ENCODE data around the gene TMEM240.
"Not testable (repeated sequence)": the region's sequence is repeated elsewhere in the genome, so short reads cannot be mapped to it uniquely, and the experiment has no call there.

Gene TMEM240

GRCh38 chr1:1541956-1542765 is 1.7 kb upstream of the TMEM240 start:
- DNase-seq (ENCODE audit: extremely low read depth in 1 of 2, low read depth in 1 of 2): no peak

GRCh38 chr1:1540818-1541628 is 599 bp upstream of the TMEM240 start:
- DNase-seq (ENCODE audit: extremely low read depth in 1 of 2, low read depth in 1 of 2): no peak

GRCh38 chr1:1539310-1540089 is 924 bp downstream of the TMEM240 start:
- DNase-seq (ENCODE audit: extremely low read depth in 1 of 2, low read depth in 1 of 2): no peak

- no peak for DNase-seq (ENCODE audit: extremely low read depth in 1 of 2, low read depth in 1 of 2)
Measured at GRCh38 chr1:1538989-1539309, 1.5 kb downstream of the TMEM240 start.

- DNase-seq (ENCODE audit: extremely low read depth in 1 of 2, low read depth in 1 of 2): no peak
Measured at GRCh38 chr1:1538334-1538733, 2.1 kb downstream of the TMEM240 start.

- no peak for DNase-seq (ENCODE audit: extremely low read depth in 1 of 2, low read depth in 1 of 2)
Measured at GRCh38 chr1:1537626-1538250, 2.7 kb downstream of the TMEM240 start.

GRCh38 chr1:1536938-1537546 is 3.4 kb downstream of the TMEM240 start:
- no peak for DNase-seq (ENCODE audit: extremely low read depth in 1 of 2, low read depth in 1 of 2)

- DNase-seq (ENCODE audit: extremely low read depth in 1 of 2, low read depth in 1 of 2): no peak
Measured at GRCh38 chr1:1536019-1536937, 4.1 kb downstream of the TMEM240 start.

- no peak for DNase-seq (ENCODE audit: extremely low read depth in 1 of 2, low read depth in 1 of 2)
Measured at GRCh38 chr1:1535201-1536018, 5.0 kb downstream of the TMEM240 start.

- DNase-seq (ENCODE audit: extremely low read depth in 1 of 2, low read depth in 1 of 2): no peak
Measured at GRCh38 chr1:1534401-1535154, 5.8 kb downstream of the TMEM240 start.

GRCh38 chr1:1533894-1534291 is 6.5 kb downstream of the TMEM240 start:
- DNase-seq (ENCODE audit: extremely low read depth in 1 of 2, low read depth in 1 of 2): not testable (repeated sequence)

GRCh38 chr1:1533176-1533893 is 7.1 kb downstream of the TMEM240 start:
- DNase-seq (ENCODE audit: extremely low read depth in 1 of 2, low read depth in 1 of 2): not testable (repeated sequence)

GRCh38 chr1:1531947-1532346 is 8.5 kb downstream of the TMEM240 start:
- DNase-seq (ENCODE audit: extremely low read depth in 1 of 2, low read depth in 1 of 2): no peak

GRCh38 chr1:1529936-1530335 is 10.5 kb downstream of the TMEM240 start:
- DNase-seq (ENCODE audit: extremely low read depth in 1 of 2, low read depth in 1 of 2): no peak

GRCh38 chr1:1529321-1529720 is 11.1 kb downstream of the TMEM240 start:
- no peak for DNase-seq (ENCODE audit: extremely low read depth in 1 of 2, low read depth in 1 of 2)

GRCh38 chr1:1528301-1529267 is 11.8 kb downstream of the TMEM240 start:
- DNase-seq (ENCODE audit: extremely low read depth in 1 of 2, low read depth in 1 of 2): no peak
